Measurements from ENCODE around the gene IRF7.

- no peak for TF ChIP-seq MAZ (IDR thresholded peaks at IDR 0.05; ENCODE audit: borderline replicate concordance, low read depth, low read length)
- TF ChIP-seq, protein P1, sequence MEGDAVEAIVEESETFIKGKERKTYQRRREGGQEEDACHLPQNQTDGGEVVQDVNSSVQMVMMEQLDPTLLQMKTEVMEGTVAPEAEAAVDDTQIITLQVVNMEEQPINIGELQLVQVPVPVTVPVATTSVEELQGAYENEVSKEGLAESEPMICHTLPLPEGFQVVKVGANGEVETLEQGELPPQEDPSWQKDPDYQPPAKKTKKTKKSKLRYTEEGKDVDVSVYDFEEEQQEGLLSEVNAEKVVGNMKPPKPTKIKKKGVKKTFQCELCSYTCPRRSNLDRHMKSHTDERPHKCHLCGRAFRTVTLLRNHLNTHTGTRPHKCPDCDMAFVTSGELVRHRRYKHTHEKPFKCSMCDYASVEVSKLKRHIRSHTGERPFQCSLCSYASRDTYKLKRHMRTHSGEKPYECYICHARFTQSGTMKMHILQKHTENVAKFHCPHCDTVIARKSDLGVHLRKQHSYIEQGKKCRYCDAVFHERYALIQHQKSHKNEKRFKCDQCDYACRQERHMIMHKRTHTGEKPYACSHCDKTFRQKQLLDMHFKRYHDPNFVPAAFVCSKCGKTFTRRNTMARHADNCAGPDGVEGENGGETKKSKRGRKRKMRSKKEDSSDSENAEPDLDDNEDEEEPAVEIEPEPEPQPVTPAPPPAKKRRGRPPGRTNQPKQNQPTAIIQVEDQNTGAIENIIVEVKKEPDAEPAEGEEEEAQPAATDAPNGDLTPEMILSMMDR (IDR thresholded peaks at IDR 0.05) = no peak
- TF ChIP-seq MYC (IDR thresholded peaks at IDR 0.05; ENCODE audit: borderline replicate concordance, low read length) = no peak
- TF ChIP-seq MAX (IDR thresholded peaks at IDR 0.05) = no peak
- TF ChIP-seq, protein P2, sequence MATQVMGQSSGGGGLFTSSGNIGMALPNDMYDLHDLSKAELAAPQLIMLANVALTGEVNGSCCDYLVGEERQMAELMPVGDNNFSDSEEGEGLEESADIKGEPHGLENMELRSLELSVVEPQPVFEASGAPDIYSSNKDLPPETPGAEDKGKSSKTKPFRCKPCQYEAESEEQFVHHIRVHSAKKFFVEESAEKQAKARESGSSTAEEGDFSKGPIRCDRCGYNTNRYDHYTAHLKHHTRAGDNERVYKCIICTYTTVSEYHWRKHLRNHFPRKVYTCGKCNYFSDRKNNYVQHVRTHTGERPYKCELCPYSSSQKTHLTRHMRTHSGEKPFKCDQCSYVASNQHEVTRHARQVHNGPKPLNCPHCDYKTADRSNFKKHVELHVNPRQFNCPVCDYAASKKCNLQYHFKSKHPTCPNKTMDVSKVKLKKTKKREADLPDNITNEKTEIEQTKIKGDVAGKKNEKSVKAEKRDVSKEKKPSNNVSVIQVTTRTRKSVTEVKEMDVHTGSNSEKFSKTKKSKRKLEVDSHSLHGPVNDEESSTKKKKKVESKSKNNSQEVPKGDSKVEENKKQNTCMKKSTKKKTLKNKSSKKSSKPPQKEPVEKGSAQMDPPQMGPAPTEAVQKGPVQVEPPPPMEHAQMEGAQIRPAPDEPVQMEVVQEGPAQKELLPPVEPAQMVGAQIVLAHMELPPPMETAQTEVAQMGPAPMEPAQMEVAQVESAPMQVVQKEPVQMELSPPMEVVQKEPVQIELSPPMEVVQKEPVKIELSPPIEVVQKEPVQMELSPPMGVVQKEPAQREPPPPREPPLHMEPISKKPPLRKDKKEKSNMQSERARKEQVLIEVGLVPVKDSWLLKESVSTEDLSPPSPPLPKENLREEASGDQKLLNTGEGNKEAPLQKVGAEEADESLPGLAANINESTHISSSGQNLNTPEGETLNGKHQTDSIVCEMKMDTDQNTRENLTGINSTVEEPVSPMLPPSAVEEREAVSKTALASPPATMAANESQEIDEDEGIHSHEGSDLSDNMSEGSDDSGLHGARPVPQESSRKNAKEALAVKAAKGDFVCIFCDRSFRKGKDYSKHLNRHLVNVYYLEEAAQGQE (IDR thresholded peaks at IDR 0.05) = no peak
- TF ChIP-seq TFCP2L1 (CRISPR knock-in tag; IDR thresholded peaks at IDR 0.05) = no peak
- no peak for TF ChIP-seq NR3C1 (IDR thresholded peaks at IDR 0.05)
- TF ChIP-seq EP300 (IDR thresholded peaks at IDR 0.05) = no peak
- no peak for TF ChIP-seq JUNB (IDR thresholded peaks at IDR 0.05)
- no peak for TF ChIP-seq NFE2L2 (conservative IDR thresholded peaks at IDR 0.05; ENCODE audit: low read length)
- TF ChIP-seq SREBF2 (IDR thresholded peaks at IDR 0.05) = no peak
- TF ChIP-seq POLR2A (IDR thresholded peaks at IDR 0.05; ENCODE audit: low read length) = no peak
Measured at GRCh38 chr11:624705-625635, 9.2 kb upstream of the IRF7 start, which contains the start of gene CDHR5.

Measured in A549 (cell line).